ENCODE data around the gene SYNCRIP. TPM values are rescaled to one million over a fixed set of nuclear protein-coding genes. Genes with fewer than 3 reads are reported as not detected.
"Not testable (repeated sequence)": the region's sequence is repeated elsewhere in the genome, so short reads cannot be mapped to it uniquely, and the experiment has no call there.

SYNCRIP gene
- total RNA-seq, 1 donor from 2014 or later, result 93.7 TPM

DNA sequence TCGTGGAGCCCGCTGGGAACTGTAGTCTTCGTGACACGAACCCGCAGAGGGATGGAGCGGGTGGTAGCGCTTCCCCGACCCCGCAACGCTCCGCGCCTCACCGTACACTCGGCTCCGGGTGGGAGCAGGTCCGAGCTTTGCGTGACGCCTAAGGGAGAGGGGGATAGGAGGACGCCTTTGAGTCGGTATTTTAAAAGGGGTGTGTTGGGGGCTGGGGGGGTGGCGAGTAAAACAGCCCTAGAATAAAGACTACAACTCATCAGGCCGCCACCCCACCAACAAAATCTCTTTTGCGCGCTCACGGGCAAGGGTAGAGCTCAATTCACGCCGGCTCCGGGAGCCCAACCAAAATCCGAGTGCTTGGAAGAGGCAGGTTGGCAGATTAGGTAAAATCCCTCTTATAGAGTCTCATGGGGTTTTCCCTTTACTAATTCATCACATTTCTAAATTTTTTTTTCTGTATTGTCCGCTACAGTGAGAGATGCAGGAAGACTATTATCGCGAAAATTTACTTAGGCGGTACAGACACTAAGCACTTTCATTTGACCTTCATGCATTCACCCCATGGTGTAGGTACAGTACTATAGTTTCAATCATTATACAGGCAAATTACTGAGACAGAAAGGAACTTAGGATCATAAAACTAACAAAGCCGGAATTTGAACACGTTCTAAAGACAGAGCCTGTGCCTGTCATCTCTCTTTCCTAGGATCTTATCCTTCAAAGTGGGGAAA, 48.3 kb downstream of the SYNCRIP start:
- Mint-ChIP-seq H3K27me3 (ENCODE audit: unreplicated experiment) (no peaks in the 10 kb centered on the region), H3K27ac (ENCODE audit: unreplicated experiment) (peak overlapping the region; percentile 99), H3K4me1 (ENCODE audit: unreplicated experiment) (peaks cover 32% of the 10 kb centered on the region), H3K4me3 (ENCODE audit: unreplicated experiment) (peak overlapping the region; percentile 94), H3K36me3 (ENCODE audit: unreplicated experiment) (peaks cover 5% of the 10 kb centered on the region), H3K9me3 (ENCODE audit: unreplicated experiment) (peaks cover 14% of the 10 kb centered on the region)
- DNase-seq (ENCODE audit: extremely low spot score, unreplicated experiment), result no peak
- TF ChIP-seq, protein P1, sequence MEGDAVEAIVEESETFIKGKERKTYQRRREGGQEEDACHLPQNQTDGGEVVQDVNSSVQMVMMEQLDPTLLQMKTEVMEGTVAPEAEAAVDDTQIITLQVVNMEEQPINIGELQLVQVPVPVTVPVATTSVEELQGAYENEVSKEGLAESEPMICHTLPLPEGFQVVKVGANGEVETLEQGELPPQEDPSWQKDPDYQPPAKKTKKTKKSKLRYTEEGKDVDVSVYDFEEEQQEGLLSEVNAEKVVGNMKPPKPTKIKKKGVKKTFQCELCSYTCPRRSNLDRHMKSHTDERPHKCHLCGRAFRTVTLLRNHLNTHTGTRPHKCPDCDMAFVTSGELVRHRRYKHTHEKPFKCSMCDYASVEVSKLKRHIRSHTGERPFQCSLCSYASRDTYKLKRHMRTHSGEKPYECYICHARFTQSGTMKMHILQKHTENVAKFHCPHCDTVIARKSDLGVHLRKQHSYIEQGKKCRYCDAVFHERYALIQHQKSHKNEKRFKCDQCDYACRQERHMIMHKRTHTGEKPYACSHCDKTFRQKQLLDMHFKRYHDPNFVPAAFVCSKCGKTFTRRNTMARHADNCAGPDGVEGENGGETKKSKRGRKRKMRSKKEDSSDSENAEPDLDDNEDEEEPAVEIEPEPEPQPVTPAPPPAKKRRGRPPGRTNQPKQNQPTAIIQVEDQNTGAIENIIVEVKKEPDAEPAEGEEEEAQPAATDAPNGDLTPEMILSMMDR (IDR thresholded peaks at IDR 0.05), result no peak

GRCh38 chr6:85593438-85594196, 49.1 kb downstream of the SYNCRIP start, which contains the start of gene SNX14:
TSS of gene SNX14 (minus strand) at chr6:85593858. CDS start at chr6:85593718, 140 bp downstream.
- Mint-ChIP-seq H3K4me1 (ENCODE audit: unreplicated experiment) (peaks cover 32% of the 10 kb centered on the region), H3K4me3 (ENCODE audit: unreplicated experiment) (peak within 1 kb of the TSS; percentile 94), H3K27me3 (ENCODE audit: unreplicated experiment) (no peaks in the 10 kb centered on the region), H3K36me3 (ENCODE audit: unreplicated experiment) (peaks cover 5% of the 10 kb centered on the region), H3K9me3 (ENCODE audit: unreplicated experiment) (peaks cover 16% of the 10 kb centered on the region), H3K27ac (ENCODE audit: unreplicated experiment) (peak within 1 kb of the TSS; percentile 99)
- peak; percentile 97 for DNase-seq (ENCODE audit: extremely low spot score, unreplicated experiment)
- TF ChIP-seq, protein P1 (IDR thresholded peaks at IDR 0.05), result no peak

DNA sequence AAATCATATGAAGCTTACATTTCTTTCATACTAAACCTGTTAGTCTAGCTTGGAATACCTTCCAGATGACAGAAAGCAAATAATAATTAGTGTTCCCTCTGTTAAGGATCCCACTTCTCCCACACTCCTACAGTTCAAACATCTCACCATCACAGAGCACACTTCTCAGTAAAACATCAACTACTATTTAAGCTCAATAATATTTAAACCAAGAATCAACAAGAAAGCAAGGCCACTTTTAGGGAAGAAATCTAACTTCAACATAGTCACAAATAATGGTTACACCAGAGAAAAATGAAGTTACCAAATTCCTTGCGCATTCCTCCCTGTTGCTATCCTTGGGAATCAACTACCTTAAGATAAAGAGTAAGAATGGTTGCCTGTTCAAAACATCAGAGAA, 50.7 kb downstream of the SYNCRIP start:
- peaks cover 16% of the 10 kb centered on the region for H3K9me3 Mint-ChIP-seq (ENCODE audit: unreplicated experiment)
- H3K27me3 Mint-ChIP-seq (ENCODE audit: unreplicated experiment), result no peaks in the 10 kb centered on the region
- no peak for DNase-seq (ENCODE audit: extremely low spot score, unreplicated experiment)
- peaks cover 7% of the 10 kb centered on the region for H3K36me3 Mint-ChIP-seq (ENCODE audit: unreplicated experiment)
- peak overlapping the region; percentile 94 for H3K4me3 Mint-ChIP-seq (ENCODE audit: unreplicated experiment)
- H3K4me1 Mint-ChIP-seq (ENCODE audit: unreplicated experiment), result peaks cover 32% of the 10 kb centered on the region
- TF ChIP-seq, protein P1 (IDR thresholded peaks at IDR 0.05), result no peak
- H3K27ac Mint-ChIP-seq (ENCODE audit: unreplicated experiment), result peak overlapping the region; percentile 99

DNA sequence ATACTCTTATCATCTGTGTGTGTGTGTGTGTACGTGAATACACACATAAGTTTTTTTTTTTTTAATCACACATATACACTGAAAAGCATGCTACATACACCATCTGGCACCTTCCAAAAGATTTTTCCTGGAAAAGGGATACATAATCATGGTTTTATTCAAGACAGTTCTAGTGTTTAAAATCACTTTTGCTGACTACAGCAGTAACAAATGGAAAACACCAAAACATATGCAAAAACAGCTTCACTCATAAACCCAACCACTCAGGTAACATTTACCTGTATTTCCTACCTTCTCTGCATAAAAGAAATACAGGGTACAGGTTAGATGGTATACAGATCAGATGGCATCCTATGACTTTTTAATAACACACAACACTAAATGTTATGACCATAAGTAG, 51.5 kb downstream of the SYNCRIP start:
- H3K27me3 Mint-ChIP-seq (ENCODE audit: unreplicated experiment), result no peaks in the 10 kb centered on the region
- peaks cover 16% of the 10 kb centered on the region for H3K9me3 Mint-ChIP-seq (ENCODE audit: unreplicated experiment)
- DNase-seq (ENCODE audit: extremely low spot score, unreplicated experiment), result no peak
- peaks cover 8% of the 10 kb centered on the region for H3K36me3 Mint-ChIP-seq (ENCODE audit: unreplicated experiment)
- H3K4me3 Mint-ChIP-seq (ENCODE audit: unreplicated experiment), result peak overlapping the region; percentile 94
- H3K27ac Mint-ChIP-seq (ENCODE audit: unreplicated experiment), result no peak overlapping the region
- H3K4me1 Mint-ChIP-seq (ENCODE audit: unreplicated experiment), result peaks cover 32% of the 10 kb centered on the region
- TF ChIP-seq, protein P1 (IDR thresholded peaks at IDR 0.05), result no peak

DNA sequence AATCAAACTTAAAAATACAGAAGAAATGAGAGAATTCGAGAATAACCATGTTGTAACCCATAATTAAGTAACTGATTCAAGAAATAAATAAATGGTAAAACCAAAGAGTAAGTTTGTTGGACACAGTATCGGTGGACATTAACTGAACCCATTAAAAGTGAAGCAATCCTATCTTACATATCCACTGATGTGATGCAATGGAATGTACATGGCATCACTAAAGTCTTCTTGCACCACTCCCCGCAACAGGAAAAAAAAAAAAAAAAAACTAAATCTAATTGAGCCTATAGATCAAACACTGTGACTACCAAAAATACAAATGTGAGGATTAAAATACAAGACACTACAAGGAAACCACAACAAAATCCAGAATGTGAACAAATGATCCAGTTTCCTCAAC, 56.9 kb downstream of the SYNCRIP start:
- H3K4me1 Mint-ChIP-seq (ENCODE audit: unreplicated experiment), result peaks cover 3% of the 10 kb centered on the region
- DNase-seq (ENCODE audit: extremely low spot score, unreplicated experiment), result no peak
- peaks cover 41% of the 10 kb centered on the region for H3K9me3 Mint-ChIP-seq (ENCODE audit: unreplicated experiment)
- H3K36me3 Mint-ChIP-seq (ENCODE audit: unreplicated experiment), result peaks cover 42% of the 10 kb centered on the region
- H3K27me3 Mint-ChIP-seq (ENCODE audit: unreplicated experiment), result no peaks in the 10 kb centered on the region
- H3K4me3 Mint-ChIP-seq (ENCODE audit: unreplicated experiment), result no peak overlapping the region
- no peak overlapping the region for H3K27ac Mint-ChIP-seq (ENCODE audit: unreplicated experiment)
- TF ChIP-seq, protein P1 (IDR thresholded peaks at IDR 0.05), result no peak

DNA sequence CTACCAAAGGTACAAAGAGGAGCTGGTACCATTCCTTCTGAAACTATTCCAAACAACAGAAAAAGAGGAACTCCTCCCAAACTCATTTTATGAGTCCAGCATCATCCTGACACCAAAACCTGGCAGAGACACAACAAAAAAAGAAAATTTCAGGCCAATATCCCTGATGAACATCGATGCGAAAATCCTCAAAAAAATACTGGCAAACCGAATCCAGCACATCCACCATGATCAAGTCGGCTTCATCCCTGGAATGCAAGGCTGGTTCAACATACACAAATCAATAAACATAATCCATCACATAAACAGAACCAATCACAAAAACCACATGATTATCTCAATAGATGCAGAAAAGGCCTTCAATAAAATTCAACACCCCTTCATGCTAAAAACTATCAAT, 59.9 kb downstream of the SYNCRIP start:
- not testable (repeated sequence) for H3K27me3 Mint-ChIP-seq (ENCODE audit: unreplicated experiment); H3K27ac Mint-ChIP-seq (ENCODE audit: unreplicated experiment); H3K4me3 Mint-ChIP-seq (ENCODE audit: unreplicated experiment); H3K4me1 Mint-ChIP-seq (ENCODE audit: unreplicated experiment); DNase-seq (ENCODE audit: extremely low spot score, unreplicated experiment)
- peaks cover 39% of the 10 kb centered on the region for H3K36me3 Mint-ChIP-seq (ENCODE audit: unreplicated experiment)
- H3K9me3 Mint-ChIP-seq (ENCODE audit: unreplicated experiment), result peaks cover 26% of the 10 kb centered on the region

Data from osteocyte (in vitro differentiated cells).